ENCODE data around the gene KCNF1.

Gene KCNF1

DNA sequence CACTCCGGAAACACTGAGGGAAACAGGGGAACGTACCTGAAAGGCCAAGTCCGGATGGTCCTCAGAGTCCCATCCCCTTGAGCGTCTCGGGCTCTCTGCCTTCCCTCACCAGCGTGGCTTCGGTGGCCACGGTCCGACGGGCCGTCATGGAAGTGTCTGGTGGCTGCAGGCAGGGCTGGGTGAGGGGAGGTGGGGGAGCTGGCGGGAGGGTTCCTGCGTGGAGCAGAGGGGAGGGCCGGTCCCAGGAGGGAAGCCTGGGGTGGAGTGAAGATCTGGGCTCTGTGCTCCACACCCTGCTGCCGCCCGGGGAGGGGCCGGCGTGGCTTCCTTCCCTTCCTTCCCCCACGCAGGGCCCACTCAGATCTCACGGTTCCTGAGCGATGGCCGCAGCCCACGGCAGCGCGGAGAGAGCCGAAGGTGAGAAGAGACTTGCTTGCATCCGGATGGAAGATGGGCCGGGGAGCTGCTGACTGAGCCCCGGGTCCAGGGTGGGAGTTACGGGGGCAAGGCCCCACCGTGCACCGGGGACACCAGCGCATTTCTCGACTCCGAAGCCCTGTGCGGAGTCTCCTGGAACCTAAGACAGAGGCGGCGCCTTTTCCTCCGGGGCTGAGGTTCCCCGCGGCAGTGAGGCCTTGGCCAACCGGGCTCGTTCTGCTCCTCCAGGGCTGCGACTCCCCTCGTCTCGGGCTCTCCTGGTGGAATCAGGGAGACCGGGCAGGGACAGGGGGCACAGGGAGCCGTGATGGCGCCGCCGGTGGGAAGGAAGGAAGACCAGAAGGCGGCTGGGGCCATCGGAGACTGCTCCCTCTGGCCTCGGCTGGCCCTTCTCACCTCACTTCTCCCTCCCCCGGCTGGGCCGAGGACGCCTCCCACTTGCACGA, 49.1 kb downstream of the KCNF1 start:
- Histone ChIP-seq H4K20me1 (ENCODE audit: control insufficient read depth, insufficient read depth, low read depth, low read length) (no peaks in the 10 kb centered on the region), H3K4me1 (ENCODE audit: control insufficient read depth, low read length) (no peaks in the 10 kb centered on the region), H3K9me2 (replicated peaks; ENCODE audit: control insufficient read depth, low read length) (no peaks in the 10 kb centered on the region), H3K9me3 (ENCODE audit: control insufficient read depth, insufficient read depth, low read length) (no peaks in the 10 kb centered on the region), H3K27me3 (ENCODE audit: control insufficient read depth, low read length) (no peaks in the 10 kb centered on the region), H3F3A (ENCODE audit: control insufficient read depth, insufficient read depth) (no peaks in the 10 kb centered on the region), H3K27ac (ENCODE audit: low read depth, low read length) (no peak overlapping the region), H3K79me2 (ENCODE audit: control insufficient read depth, low read length) (no peaks in the 10 kb centered on the region), H3K4me2 (ENCODE audit: low read length) (no peak overlapping the region), H3K36me3 (ENCODE audit: control insufficient read depth, low read length) (no peaks in the 10 kb centered on the region), H3K4me3 (ENCODE audit: low read length) (no peak overlapping the region)
- no peak for TF ChIP-seq CTCF (IDR thresholded peaks at IDR 0.05; ENCODE audit: low read depth, low read length, poor library complexity, severe bottlenecking)
- no peak for TF ChIP-seq EZH2phosphoT487 (IDR thresholded peaks at IDR 0.05; ENCODE audit: borderline replicate concordance, low read length)

GRCh38 chr2:10961490-10961875, 49.7 kb downstream of the KCNF1 start:
- H3K27me3 ChIP-seq (ENCODE audit: control insufficient read depth, low read length): peaks cover 2% of the 10 kb centered on the region; the same call in 1 of the 2 replicates
- no peak overlapping the region for H3K4me3 ChIP-seq (ENCODE audit: low read length)
- TF ChIP-seq EZH2phosphoT487 (IDR thresholded peaks at IDR 0.05; ENCODE audit: borderline replicate concordance, low read length): no peak
- TF ChIP-seq CTCF (IDR thresholded peaks at IDR 0.05; ENCODE audit: low read depth, low read length, poor library complexity, severe bottlenecking): no peak
- H3K9me2 ChIP-seq (replicated peaks; ENCODE audit: control insufficient read depth, low read length): no peaks in the 10 kb centered on the region
- no peak overlapping the region for H3K4me2 ChIP-seq (ENCODE audit: low read length)
- H3K27ac ChIP-seq (ENCODE audit: low read depth, low read length): no peak overlapping the region
- H4K20me1 ChIP-seq (ENCODE audit: control insufficient read depth, insufficient read depth, low read depth, low read length): no peaks in the 10 kb centered on the region
- H3K79me2 ChIP-seq (ENCODE audit: control insufficient read depth, low read length): no peaks in the 10 kb centered on the region
- no peaks in the 10 kb centered on the region for H3K36me3 ChIP-seq (ENCODE audit: control insufficient read depth, low read length)
- H3K9me3 ChIP-seq (ENCODE audit: control insufficient read depth, insufficient read depth, low read length): no peaks in the 10 kb centered on the region
- no peaks in the 10 kb centered on the region for H3K4me1 ChIP-seq (ENCODE audit: control insufficient read depth, low read length)
- no peaks in the 10 kb centered on the region for H3F3A ChIP-seq (ENCODE audit: control insufficient read depth, insufficient read depth)

DNA sequence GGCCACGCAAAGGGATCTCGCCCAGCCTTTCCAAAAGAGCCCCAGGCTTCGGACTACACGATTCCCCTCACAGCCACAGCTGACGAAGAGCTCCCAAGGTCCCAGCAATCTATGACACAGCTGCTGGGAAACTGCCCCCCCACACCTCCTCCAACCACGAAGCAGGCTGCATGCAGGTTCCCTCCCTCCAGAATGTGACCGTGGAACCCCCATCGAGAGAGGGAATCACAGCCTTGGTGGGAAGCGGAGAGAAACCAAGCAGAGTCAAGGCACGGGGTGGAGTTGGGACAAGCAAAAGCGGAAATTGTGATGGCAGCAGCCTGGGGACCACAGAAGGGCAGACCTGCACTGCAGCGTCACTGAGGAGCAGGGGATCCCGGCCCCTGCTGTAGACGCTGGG, 50.3 kb downstream of the KCNF1 start:
- Histone ChIP-seq H3K4me1 (ENCODE audit: control insufficient read depth, low read length) (no peaks in the 10 kb centered on the region), H3K4me2 (ENCODE audit: low read length) (no peak overlapping the region), H3K9me2 (replicated peaks; ENCODE audit: control insufficient read depth, low read length) (no peaks in the 10 kb centered on the region), H3K9me3 (ENCODE audit: control insufficient read depth, insufficient read depth, low read length) (no peaks in the 10 kb centered on the region), H4K20me1 (ENCODE audit: control insufficient read depth, insufficient read depth, low read depth, low read length) (no peaks in the 10 kb centered on the region), H3K27ac (ENCODE audit: low read depth, low read length) (no peak overlapping the region), H3K36me3 (ENCODE audit: control insufficient read depth, low read length) (no peaks in the 10 kb centered on the region), H3F3A (ENCODE audit: control insufficient read depth, insufficient read depth) (no peaks in the 10 kb centered on the region), H3K79me2 (ENCODE audit: control insufficient read depth, low read length) (no peaks in the 10 kb centered on the region), H3K27me3 (ENCODE audit: control insufficient read depth, low read length) (peaks cover 4% of the 10 kb centered on the region; the same call in 1 of the 2 replicates), H3K4me3 (ENCODE audit: low read length) (no peak overlapping the region)
- no peak for TF ChIP-seq EZH2phosphoT487 (IDR thresholded peaks at IDR 0.05; ENCODE audit: borderline replicate concordance, low read length)
- TF ChIP-seq CTCF (IDR thresholded peaks at IDR 0.05; ENCODE audit: low read depth, low read length, poor library complexity, severe bottlenecking): no peak
